Spleen (tissue), 7 donors: Measurements from ENCODE around the gene UBE2L5.

Experiments
- CTCF ChIP-seq, 11 experiments: fragments of 200-600 bp in 7 of 11; fragments of 450-650 bp in 4 of 11; sonication (generic) in 4 of 11; IDR thresholded peaks in 8 of 11; conservative IDR thresholded peaks in 3 of 11; 1 replicate in 7 of 11; 2 replicates in 4 of 11; pipeline versions ENCODE4 v1.4.0 to v1.8.0; 2016 to 2021; ENCODE audit warnings: antibody characterized with exemption in 11 of 11, inconsistent platforms in 4 of 11, mild to moderate bottlenecking in 1 of 11
- POLR2A ChIP-seq, 3 donors: fragments of 450-650 bp; IDR thresholded peaks; one replicate each; pipeline ENCODE4 v1.5.1; 2017; ENCODE audit warnings: antibody characterized with exemption in 3 of 3, mild to moderate bottlenecking in 1 of 3
- POLR2AphosphoS5 ChIP-seq, 3 donors: sonication (generic); formaldehyde crosslinking; IDR thresholded peaks; one replicate each; pipeline ENCODE4 v1.5.1; 2017; ENCODE audit warnings: antibody characterized with exemption in 3 of 3
- donor health status: DM: no; HTN: no; CAD: no; lungs with moderate emphysema.
- donor health status: DM: no; HTN: no; CAD: no.
- donor health status: DM: no; HTN: no; CAD: no.

- no peak for TF ChIP-seq POLR2AphosphoS5 (IDR thresholded peaks at IDR 0.05)
- no peak for TF ChIP-seq CTCF (IDR thresholded peaks at IDR 0.05 in 8 of 11, conservative IDR thresholded peaks at IDR 0.05 in 3 of 11)
- TF ChIP-seq POLR2A (IDR thresholded peaks at IDR 0.05), result no peak
Measured at GRCh38 chr13:30398601-30399072, 23.7 kb upstream of the UBE2L5 start.
